IPS-18c (cell line): Measurements from ENCODE around the gene CAPN12.

Experiments
- H3K4me3 ChIP-seq: 2 replicates; pipeline ENCODE4 v1.7.0; 2013; ENCODE audit warnings: low read depth, mild to moderate bottlenecking, low read length, moderate library complexity; ENCODE audit not compliant: insufficient read depth
- H3K9me3 ChIP-seq: one replicate; pipeline ENCODE4 v1.6.1; 2013; ENCODE audit warnings: mild to moderate bottlenecking, low read length, moderate library complexity; ENCODE audit not compliant: control insufficient read depth, insufficient read depth

CAPN12 gene

DNA sequence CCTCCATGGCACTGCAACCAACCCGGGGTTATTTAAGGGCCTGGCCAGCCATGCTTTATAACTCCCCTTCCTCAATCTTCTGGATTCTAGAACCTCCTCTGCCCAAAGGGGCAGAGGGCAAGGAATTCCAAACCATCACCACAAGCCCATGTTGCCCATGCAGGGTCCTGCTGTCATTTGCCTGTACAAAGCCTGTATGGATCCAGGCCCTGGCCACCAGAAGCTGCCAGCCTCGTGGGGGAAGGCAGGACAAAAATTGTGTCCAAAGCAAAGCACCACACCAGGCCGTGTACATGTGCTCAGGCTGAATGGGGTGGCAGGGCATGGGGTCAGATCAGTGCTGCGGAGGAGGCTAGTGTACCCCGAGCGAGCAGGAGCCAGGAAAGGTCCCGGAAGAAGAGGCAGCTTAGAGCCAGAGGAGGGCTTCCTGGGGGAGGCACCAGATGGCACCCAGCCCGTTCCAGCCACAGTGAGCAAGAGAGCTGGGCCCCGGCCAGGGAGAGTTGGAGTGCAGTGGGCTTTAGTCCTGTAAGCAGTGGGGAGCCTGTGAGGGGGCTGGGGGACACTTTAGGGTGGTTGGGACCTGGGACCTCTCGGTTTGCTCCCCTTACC lies 35.8 kb downstream of the CAPN12 start:
- no peaks in the 10 kb centered on the region for H3K9me3 ChIP-seq

DNA sequence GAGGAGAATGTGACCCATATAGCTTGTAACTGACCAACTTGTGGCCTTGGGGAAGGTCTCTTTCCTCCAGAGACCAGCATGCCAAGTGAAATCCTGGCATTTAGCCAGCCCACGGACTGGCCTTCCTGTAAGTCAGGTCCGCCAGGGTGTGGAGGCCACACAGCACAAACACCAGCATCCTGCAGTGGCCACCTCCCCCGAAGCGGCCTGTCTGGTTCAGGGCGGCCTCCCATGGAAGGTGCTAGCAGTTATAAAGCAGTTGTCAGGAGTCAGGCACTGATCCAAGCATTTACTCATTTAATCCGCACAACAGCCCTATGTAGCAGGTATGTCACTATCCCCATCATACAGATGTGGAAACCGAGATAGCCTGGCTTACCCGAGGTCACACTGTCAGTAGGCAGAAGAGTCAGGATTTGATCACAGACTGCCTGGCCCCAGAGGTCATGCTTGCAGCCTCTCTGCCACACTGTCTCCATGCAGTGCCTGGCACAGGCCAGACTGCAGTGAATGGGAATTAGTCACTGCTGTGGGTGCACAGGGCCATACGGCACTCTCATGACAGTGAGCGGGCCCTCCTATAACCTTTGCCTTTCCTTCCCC lies 36.7 kb downstream of the CAPN12 start:
- Histone ChIP-seq H3K9me3 (no peaks in the 10 kb centered on the region), H3K4me3 (no peak overlapping the region)

More for the DNA sequence above, 35.8 kb downstream of the CAPN12 start:
- H3K4me3 ChIP-seq, result no peak overlapping the region

GRCh38 chr19:38706792-38707511 lies 37.3 kb downstream of the CAPN12 start:
- Histone ChIP-seq H3K9me3 (no peaks in the 10 kb centered on the region), H3K4me3 (no peak overlapping the region)

DNA sequence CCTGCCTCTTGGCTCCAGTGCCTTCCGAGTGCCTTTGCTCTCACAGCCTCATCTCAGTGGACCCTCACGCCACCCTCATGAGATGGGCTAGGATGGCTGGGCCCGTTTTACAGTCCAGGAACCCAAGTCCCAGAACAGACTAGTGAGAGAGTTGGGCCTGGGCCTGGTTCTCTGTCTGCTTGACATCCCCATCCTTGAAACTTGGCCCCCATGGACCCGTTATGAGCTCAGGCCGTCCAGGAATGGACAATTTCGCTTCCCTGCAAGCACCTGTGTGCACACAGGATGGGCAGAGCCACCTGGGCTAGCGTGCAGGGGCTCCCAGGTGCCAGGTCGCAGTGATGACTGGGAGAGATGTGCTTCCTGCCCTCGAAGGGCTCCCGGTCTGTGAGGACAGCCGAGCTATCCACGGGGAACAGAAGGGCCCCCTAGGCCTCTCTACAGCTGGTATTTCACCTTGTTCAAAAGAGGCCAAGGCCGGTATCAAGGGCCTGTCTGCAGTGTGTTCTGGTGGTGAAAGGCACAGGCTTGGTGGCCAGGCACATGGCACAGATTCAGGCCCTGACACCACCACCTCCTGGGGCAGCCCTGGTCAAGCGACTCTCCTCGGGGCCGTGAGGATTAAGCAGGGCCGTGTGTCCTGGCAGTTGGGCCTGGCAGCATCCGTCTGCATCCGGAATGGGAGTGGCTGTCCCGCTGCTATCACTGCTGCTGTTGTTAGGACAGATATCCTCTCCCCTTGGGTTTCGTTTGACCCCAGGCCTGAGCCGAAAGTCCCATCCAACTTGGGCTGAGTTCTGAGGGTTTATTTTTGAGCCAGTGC lies 38.9 kb downstream of the CAPN12 start:
- no peaks in the 10 kb centered on the region for H3K9me3 ChIP-seq
- H3K4me3 ChIP-seq, result no peak overlapping the region

- Histone ChIP-seq H3K4me3 (no peak overlapping the region), H3K9me3 (no peaks in the 10 kb centered on the region)
These were observed 39.7 kb downstream of the CAPN12 start for GRCh38 chr19:38704488-38705026.

GRCh38 chr19:38703509-38703908 lies 40.8 kb downstream of the CAPN12 start:
- no peak overlapping the region for H3K4me3 ChIP-seq
- H3K9me3 ChIP-seq, result no peaks in the 10 kb centered on the region

DNA sequence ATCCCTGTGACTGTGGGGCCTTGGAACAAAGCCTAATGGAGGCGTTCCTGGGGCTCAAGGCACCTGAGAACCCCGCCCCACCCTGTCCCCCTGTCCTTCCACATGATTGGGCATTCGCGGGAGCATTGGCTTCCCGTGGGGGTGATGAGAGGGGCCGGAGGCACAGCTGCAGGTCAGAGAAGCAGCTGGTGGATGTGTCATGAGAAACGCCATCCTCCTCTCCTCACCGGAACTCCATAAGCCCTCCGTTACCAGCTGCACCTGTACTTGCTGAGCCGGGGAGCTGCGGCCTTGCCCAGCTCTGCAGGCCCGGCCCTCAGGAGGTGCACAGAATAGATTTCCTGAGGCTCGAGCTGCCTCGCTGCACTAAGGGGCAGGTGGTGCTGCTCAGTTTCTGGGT lies 42.0 kb downstream of the CAPN12 start:
- no peak overlapping the region for H3K4me3 ChIP-seq
- no peaks in the 10 kb centered on the region for H3K9me3 ChIP-seq

- no peak overlapping the region for H3K4me3 ChIP-seq
- H3K9me3 ChIP-seq, result no peaks in the 10 kb centered on the region
These were observed 42.7 kb downstream of the CAPN12 start for GRCh38 chr19:38701455-38702063.

DNA sequence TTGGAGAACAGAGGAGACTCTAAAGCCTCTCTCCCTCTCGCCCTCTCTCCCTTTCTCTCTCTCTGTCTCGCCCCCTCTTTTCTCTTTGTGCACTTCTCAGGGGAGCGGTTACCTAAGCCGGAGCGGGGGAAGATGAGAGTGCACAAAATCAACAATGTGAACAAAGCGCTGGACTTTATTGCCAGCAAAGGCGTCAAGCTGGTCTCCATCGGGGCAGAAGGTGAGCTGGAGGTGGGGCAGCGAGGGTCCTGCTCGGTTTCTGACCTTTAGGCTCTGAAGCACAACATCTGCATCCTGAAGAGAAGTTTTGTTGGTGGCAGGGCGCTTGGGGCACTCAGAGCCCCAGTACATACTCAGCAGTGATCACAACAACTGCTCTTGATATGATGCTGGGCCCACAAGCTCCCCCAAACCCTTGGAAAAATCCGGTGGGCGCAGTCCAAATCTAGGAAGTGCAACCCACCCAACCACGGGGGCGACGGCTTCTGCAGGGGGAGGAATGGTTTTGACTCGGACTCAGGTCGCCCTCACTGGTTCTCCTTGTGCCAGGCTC lies 43.3 kb downstream of the CAPN12 start:
- Histone ChIP-seq H3K9me3 (no peaks in the 10 kb centered on the region), H3K4me3 (no peak overlapping the region)

DNA sequence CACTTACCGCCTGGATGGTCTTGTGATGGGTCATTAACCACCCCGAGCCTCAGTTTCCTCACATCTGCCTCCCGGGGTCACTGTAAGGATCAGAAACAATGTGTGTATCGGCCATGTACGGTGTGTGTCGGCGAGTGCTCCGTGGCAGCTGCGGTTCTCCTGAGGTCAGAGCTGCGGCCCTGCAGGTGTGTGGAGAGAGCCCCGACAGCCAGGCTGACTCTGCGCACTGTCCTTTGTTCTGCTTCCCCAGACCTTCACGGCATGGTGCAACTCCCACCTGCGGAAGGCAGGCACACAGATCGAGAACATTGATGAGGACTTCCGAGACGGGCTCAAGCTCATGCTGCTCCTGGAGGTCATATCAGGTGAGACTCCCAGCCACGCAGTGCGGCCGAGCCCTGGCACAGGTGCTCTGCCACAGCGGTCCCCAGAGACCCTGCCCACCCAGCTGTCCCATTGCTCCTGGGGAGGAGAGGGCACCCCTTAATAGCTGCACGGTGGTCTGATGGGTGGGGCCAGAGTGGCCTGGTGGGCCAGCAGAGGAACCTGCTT lies 43.8 kb downstream of the CAPN12 start:
- H3K4me3 ChIP-seq, result no peak overlapping the region
- H3K9me3 ChIP-seq, result no peaks in the 10 kb centered on the region

DNA sequence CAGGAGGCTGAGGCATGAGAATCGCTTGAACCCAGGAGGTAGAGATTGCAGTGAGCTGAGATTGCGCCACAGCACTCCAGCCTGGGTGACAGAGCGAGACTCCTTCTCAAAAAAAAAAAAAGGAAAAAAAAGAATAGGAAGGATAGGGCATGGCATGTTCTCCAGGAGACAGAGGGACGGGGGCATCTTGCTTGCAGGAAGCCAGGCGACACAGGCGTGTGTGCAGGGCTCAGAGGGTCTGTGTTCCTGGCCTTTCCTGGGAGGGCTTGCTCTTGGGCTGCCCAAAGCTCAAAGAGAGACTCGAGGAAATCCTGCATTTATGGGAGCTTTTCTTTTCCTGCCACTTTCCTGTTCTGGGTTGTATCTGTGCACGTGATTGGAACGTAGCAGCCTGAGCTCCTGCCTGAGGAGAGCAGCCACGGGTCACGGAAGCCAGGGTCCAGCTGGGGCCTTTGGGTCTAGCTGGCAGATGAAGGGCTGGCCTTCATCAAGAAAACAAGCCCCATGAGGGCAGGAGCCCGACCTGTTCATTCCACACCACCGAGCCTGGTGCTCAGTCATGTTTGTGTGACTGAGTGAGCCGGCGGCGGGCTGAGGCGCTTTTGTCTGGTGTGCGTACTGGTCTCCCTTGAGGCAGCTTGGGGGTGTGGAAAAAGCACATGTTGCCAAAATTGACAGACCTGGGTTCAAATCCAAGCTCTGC lies 44.5 kb downstream of the CAPN12 start:
- H3K9me3 ChIP-seq, result no peaks in the 10 kb centered on the region
- H3K4me3 ChIP-seq, result no peak overlapping the region

DNA sequence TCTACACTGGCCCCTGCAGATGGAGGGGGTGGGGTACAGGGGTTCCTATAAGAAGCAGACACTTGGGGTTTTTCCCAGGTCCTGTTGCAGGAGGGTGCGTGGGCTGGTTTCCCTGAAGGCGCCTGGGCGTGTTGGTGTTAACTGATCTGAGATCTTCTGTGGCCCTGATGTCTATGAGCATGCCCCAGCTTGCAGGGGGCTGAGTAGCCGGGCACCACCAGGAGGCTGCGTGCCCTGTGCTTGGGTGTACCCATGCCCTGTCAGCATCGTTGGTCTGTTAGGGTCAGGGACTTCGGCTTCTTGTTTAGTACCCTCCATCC lies 45.3 kb downstream of the CAPN12 start:
- Histone ChIP-seq H3K9me3 (no peaks in the 10 kb centered on the region), H3K4me3 (no peak overlapping the region)

- H3K4me3 ChIP-seq, result no peak overlapping the region
- no peaks in the 10 kb centered on the region for H3K9me3 ChIP-seq
These were observed 45.8 kb downstream of the CAPN12 start for GRCh38 chr19:38698225-38699026.

DNA sequence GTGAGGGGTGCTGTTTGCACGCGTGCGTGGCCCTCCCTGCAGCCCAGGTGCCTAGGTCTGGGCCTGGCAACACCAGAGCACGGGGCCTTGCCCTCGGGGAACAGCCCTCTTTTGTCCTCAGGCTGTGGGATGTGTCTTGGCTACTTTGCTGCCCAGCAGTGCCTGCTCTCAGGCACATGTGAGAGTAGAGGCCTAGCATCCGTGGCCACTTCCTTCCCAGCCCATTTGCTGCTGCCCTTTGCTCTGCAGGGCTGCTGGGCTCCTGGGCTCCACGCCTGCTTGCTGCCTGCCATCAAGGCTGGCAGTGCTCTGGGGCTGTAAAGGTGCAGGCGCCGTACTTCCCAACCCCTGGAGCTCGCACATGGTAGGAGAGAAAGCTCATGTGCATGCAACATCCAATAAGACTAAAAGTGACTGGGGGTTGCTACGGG lies 46.6 kb downstream of the CAPN12 start:
- H3K4me3 ChIP-seq, result no peak overlapping the region
- no peaks in the 10 kb centered on the region for H3K9me3 ChIP-seq

DNA sequence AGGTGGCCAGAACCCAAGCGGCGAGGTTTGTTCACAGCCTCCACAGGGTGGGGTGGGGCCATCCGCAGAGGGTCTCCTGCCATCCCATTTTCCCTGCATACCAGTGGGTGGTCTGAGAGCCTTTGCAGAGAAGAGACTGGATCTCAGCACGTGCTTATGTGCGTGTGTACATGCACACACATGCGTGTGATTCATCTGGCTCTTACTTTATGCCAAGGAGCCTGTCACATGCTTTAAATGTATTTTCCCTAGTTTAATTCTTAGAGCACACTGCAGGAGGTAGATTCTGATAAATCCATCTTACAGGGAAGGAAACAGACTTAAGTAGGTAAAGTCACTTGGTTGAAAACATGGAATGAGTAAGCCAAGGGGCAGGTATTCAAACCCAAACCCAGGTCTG lies 47.1 kb downstream of the CAPN12 start:
- Histone ChIP-seq H3K9me3 (no peaks in the 10 kb centered on the region), H3K4me3 (no peak overlapping the region)

DNA sequence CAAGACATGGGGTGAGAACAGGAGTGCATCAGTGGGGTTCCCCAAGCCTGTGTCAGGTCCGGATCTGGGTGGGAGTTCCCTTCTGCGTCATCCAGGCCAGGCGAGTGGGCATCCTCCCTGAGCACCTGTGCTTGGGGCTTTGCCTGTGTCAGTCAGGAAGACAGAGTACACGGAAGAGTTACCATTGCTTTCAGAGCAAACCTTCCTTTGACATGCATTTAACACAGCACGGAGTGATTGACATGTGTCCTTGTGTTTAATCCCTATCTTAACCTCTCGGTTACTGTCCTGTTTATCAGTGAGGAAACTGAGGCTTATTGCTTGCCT lies 47.6 kb downstream of the CAPN12 start:
- Histone ChIP-seq H3K9me3 (no peaks in the 10 kb centered on the region), H3K4me3 (no peak overlapping the region)
